ENCODE measurements around the gene KDELR3. TPM values are rescaled to one million over a fixed set of nuclear protein-coding genes. Genes with fewer than 3 reads are reported as not detected.

The KDELR3 gene
- total and polyA plus RNA-seq, 2 donors (not counting 3 experiments of a cell fraction or from before 2014, with no cell fraction given): 28.6 to 61.3 TPM

DNA sequence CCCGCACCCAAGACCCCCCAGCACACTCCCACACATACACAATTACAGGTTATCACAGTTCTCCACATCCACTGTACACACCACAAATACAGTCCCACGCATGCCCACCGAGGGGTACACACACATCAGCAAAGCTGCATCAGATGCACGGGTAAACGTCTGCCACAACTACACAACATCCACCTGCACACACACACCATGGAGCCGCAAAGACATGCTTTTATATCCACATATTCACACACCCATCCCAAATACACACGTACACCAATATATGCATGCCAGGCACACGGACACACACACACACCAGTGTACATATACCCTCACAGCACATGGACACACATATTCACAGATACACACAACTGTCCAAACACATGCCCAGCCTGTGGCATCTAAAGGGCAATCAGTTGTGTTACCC, 7.5 kb upstream of the KDELR3 start:
- Histone ChIP-seq H3K79me2 (ENCODE audit: control insufficient read depth, insufficient read depth, low read length) (no peaks in the 10 kb centered on the region), H3K9ac (replicated peaks; ENCODE audit: extremely low read depth, insufficient read depth, low read length) (no peak overlapping the region), H2AFZ (ENCODE audit: low read depth, low read length) (no peak overlapping the region), H3K4me3 (replicated peaks in 1 of 3; ENCODE audit: insufficient read depth in 1 of 3, low read depth in 1 of 3, low read length in 3 of 3) (no peak overlapping the region), H3K27ac (ENCODE audit: insufficient read depth, low read depth, low read length) (no peak overlapping the region), H3K4me2 (ENCODE audit: insufficient read depth, low read length) (no peak overlapping the region), H3K9me3 (replicated peaks; ENCODE audit: control insufficient read depth, insufficient read depth, low read length) (no peaks in the 10 kb centered on the region), H3K9me1 (replicated peaks; ENCODE audit: control insufficient read depth, extremely low read depth, insufficient read depth, low read length) (no peaks in the 10 kb centered on the region), H3K36me3 (ENCODE audit: control insufficient read depth in 2 of 2, extremely low read depth in 1 of 2, insufficient read depth in 2 of 2, low read length in 2 of 2) (no peaks in the 10 kb centered on the region), H3K27me3 (ENCODE audit: control insufficient read depth in 2 of 2, insufficient read depth in 2 of 2, low read length in 2 of 2) (peaks cover 32 to 38% of the 10 kb centered on the region in 2 experiments), H3K4me1 (ENCODE audit: control insufficient read depth, extremely low read depth, insufficient read depth, low read length) (no peaks in the 10 kb centered on the region), H4K20me1 (replicated peaks; ENCODE audit: control insufficient read depth, extremely low read depth, insufficient read depth, low read length) (no peaks in the 10 kb centered on the region)
- ChIA-PET POLR2A (no interaction called here), CTCF (no interaction called here)
- TF ChIP-seq POLR2AphosphoS5 (IDR thresholded peaks at IDR 0.05; ENCODE audit: insufficient read depth, low read depth, low read length) (no peak), MYC (IDR thresholded peaks at IDR 0.05; ENCODE audit: low read depth, low read length) (no peak), FOS (IDR thresholded peaks at IDR 0.05; ENCODE audit: borderline replicate concordance, insufficient read depth, low read length) (no peak), EZH2 (IDR thresholded peaks at IDR 0.05; ENCODE audit: borderline replicate concordance, low read depth, low read length, severe bottlenecking) (no peak), JUN (IDR thresholded peaks at IDR 0.05; ENCODE audit: borderline replicate concordance, insufficient read depth, insufficient read length, low read depth) (no peak), POLR2A (IDR thresholded peaks at IDR 0.05; ENCODE audit: low read depth, low read length) (no peak), GATA2 (IDR thresholded peaks at IDR 0.05; ENCODE audit: insufficient read depth, insufficient read length, low read depth, low read length) (no peak)
- TF ChIP-seq, protein P1, sequence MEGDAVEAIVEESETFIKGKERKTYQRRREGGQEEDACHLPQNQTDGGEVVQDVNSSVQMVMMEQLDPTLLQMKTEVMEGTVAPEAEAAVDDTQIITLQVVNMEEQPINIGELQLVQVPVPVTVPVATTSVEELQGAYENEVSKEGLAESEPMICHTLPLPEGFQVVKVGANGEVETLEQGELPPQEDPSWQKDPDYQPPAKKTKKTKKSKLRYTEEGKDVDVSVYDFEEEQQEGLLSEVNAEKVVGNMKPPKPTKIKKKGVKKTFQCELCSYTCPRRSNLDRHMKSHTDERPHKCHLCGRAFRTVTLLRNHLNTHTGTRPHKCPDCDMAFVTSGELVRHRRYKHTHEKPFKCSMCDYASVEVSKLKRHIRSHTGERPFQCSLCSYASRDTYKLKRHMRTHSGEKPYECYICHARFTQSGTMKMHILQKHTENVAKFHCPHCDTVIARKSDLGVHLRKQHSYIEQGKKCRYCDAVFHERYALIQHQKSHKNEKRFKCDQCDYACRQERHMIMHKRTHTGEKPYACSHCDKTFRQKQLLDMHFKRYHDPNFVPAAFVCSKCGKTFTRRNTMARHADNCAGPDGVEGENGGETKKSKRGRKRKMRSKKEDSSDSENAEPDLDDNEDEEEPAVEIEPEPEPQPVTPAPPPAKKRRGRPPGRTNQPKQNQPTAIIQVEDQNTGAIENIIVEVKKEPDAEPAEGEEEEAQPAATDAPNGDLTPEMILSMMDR (IDR thresholded peaks at IDR 0.05; ENCODE audit: extremely low read depth in 1 of 2, insufficient read depth in 1 of 2, low read depth in 1 of 2, low read length in 2 of 2): no peak
- TF ChIP-seq, protein P2, sequence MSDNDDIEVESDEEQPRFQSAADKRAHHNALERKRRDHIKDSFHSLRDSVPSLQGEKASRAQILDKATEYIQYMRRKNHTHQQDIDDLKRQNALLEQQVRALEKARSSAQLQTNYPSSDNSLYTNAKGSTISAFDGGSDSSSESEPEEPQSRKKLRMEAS (IDR thresholded peaks at IDR 0.05; ENCODE audit: insufficient read depth, insufficient read length): no peak
- FAIRE-seq (no peak), DNase-seq (ENCODE audit: low read depth, low spot score) (no peak)
- no TSS peak for BruUV-seq (replicated peaks)
- dilution Hi-C loops (cut with MboI; ENCODE audit: extremely low pct_ligation_motif_present, low sequenced_read_pairs) (no loop called here), intact Hi-C loops (cut with micrococcal nuclease) (loop anchor here (5.0 kb wide), 1 partner anchor 63 kb away; no protein-coding TSS in a partner anchor)

All from endothelial cell of umbilical vein (primary cell).